Hypothalamus (tissue), 51 donors: ENCODE data around the gene CD47.
A peak's percentile ranks its signal among the peaks of the same experiment; 100 is the strongest.

Experiments used
- DNase-seq, 51 donors: peaks; one replicate each; lab custom pipeline; 2025; lab: John Stamatoyannopoulos, UW

The CD47 gene

DNA sequence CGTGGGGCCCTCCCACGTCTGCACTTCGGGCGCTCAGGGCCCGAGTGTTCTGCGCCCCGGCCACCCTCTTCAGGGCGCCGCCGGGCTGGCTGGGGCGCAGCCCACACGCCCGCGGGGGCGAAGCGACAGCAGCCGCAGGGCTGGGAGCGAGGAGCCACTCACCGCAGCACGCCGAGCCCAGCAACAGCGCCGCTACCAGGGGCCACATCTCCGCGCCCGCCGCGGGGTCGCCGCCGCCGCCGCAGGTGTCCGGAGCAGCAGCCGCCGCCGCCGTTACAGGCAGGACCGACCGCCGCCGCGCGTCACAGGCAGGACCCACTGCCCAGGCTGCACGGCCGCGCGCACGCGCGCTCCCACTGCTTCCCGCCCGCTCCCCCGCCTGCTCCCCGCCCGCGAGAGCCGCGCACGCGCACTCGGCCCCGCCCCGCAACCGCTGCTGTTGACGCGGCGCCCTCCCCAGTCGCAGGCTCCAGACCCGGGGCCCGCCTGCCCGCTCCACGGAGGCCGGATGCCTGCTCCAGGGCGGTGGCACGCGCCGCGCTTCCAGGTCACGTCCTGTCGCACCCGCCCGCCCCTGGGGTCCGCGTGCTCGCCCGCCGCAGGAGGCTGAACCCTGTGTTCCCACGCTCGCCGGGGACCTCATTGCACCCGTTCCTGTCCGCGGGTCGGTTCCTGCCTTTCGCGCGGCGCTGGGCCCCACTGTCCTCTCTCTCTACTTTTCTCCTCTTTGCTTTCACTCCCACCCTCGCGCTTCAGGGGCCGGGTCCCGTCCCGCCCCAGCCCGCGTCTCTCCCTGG is at the start of gene CD47:
Gene CD47, minus strand, starts transcription at position 331 of the 797 bp plus-strand sequence. Its CDS starts 123 bp downstream, at position 208.
- peak; percentile 60 to 98 (median 91) for DNase-seq

DNA sequence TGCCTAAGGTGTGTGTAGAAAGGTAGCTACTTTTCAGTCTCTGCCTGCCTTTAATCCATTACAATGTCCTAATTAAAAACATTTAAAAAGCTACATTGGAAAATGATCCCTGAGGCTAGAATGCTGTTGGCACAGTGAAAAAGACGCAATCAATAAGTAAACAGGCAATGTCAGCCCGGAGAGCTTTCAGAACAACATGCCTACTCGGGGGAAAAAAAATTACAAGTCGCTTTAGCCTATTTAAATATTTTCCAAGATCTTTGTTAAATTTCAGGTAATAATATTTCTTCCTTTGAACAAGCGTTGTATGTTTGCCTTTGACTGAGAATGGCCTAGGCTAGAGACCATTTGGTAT is 46.6 kb upstream of the CD47 start:
- no peak for DNase-seq

DNA sequence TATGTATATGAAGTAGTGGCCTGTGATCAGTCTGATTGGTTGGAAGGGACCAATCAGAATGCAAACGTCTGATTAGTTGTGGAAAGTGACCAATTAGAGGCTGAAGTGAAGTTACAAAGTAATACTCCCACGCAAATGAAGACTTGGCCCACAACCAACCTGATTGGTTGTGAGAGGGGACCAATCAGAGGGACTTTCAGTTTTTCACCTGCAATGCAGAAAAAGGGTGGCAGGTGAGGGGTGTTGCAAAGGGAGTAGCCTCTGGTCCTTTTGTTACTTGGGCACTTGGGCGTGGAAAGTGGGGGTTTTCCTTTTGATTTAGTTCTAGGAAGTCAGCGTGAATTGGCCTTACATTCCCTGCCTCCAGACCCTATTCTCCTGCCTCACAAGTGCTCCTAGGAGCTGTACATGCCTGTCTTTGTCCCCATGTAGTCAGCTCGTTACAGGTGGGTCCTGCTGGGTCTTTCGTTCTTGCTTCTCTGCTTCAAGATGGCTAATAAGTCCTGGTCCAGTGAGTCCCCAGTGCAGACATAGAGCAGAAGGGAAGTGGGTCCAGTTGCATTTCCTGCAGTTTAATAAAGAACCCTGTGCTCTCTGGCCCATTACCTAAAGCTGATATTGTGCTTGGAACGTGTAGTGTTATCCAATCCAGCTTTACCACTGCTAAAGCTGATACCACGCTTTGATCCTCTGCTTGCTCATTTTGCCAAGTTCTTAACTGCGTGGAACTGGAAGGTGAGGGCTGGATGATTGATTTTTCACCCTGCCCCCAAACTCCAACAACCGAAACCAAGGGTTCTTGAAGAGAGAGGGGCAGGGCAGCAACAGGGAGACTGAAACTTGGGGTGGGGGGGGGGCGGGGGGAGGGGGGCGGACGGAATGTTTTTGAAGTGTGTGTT is 46.0 kb upstream of the CD47 start:
- no peak for DNase-seq

DNA sequence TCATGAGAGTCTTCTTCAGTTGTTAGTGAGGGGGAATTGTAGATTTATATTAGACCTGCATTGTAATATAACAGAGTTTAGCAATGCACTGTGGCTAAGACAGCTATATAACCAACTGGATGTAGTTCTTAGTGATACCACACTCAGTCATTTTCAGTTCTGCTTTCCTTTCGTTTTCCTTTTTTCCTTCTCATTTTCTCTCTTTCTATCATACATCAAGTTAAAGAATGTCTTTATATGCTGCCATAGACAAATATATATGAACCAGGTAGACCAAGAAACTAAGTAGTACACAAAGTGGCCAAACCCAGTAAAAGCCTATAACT is 43.7 kb upstream of the CD47 start:
- DNase-seq: no peak

DNA sequence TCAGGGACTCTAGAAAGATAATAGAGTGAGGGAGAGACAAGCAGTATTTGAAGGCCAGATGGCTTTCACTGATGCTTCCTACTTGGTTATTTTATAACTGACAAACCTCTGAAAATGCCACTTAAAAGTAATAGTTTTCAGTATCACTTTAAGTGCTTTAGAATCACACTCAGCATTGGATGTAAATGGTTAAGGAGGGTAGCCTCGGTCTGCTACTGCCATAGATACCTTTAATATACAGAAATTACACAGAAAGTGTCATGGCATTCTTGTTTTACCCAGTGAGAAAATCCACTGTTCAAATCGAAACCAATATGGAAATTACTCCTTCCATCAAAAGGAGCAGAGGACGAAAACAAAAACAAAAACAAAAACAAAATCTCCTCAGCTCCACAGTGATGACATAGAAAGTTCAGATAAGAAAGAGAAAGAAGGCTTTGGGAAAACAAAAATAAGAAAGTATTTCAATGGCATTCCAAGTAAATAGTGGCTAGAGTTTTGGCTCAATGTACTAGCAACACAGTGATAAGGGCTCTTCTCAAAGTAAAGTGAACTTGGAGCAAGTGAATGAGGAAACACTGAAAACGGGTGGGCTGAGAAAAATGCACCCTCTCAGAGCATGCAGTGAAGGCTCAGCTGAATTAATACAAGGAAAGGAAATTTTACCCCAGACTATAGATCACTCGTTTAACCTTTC is 43.2 kb upstream of the CD47 start:
- DNase-seq: no peak

DNA sequence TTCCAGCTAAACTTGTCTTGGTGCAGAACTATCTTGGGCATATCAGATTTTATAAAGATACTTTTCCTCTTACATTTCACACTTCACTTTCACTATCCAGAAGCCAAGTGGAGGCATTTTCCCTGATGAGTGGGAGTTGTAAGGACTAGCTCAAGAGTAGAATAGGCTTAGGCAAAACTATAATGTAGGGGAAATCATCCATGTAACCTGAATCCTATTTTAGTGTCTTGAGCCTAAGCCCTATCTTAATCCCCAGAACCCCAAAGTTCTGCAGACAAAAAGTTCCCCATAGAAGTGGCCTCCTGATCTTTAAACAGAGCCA is 42.2 kb upstream of the CD47 start:
- no peak for DNase-seq

DNA sequence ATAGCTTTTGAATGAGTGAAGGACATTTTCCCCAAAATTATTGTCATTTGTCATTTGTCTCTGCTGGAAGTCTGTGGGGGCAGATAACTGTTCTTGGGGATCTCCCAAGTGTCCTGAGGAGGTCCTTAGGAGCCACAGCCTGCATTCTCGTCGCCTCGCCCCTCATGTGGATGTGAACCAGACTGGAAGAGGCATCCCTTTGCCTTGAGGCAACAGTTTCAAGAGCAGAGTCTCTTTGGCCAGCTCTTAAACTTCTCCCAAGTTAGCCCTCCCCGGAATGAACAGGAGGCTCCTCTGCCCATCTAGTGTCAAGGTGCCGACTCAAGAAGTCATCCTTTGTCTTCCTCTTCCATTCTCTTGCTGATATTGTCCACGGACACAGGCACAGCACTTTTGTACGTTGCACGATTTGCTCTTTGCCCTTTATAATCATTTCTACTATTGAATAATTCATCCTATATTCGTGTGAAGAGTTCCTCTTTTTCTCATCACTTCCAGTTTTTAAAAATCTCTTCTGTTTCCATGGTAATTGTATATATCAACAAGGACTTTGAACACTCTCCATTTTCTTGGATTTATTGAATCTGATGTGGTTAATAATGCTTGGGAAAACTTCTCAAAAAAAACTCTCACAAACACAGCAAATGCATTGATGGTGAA is 40.8 kb upstream of the CD47 start:
- no peak for DNase-seq

DNA sequence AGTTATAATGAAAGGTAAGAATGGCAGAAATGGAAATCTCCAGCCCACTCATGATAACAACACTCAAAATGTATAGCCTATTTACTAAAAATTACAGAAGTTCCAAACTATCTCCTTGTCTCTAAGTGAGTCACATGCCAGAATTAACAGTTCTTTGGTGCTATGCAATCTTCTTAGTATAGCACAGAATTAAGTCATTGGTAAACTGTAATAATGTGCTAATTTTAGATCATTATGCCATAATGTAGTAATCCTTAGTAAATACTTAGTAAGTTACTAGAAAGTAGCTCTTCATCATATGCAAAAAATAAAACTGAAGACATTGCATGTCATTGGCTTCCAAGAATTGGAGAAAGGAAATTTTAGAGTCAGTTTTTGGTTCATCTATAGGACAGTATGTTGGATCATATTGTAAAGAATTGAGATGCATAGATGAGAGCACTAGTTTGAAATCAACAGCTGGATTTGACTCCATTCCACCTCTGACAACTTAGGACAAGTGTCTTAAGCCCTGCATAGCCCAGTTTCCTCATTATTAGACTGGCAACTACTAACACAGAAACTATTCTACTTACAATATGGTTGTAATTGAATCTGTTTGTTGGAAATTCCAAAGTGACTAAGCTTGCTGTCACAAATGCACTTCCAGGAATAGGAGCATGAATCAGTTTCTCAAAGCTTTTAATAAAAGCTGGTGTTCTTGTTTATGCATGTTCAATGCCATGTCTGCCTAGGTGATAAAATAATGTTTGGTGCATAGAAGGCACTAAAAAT is 40.1 kb upstream of the CD47 start:
- DNase-seq: no peak

DNA sequence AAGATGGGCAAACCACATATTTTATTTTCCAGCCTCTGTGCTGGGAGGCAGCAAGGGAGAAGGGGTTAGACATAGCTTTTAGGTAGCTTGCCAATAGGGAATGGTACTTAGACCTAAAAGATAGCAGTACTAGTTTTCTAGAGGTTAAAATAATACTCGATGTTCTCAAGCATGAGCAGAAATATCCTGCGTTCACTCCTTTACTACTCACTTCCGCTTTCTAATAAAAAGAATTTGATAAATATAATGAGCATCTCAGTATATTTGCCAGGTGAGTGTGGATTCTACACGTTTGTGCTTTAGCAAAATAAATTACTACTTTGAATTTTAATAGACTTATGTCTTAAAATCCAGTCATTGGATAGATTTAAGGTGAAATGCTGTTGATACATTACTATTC is 39.4 kb upstream of the CD47 start:
- DNase-seq: no peak

DNA sequence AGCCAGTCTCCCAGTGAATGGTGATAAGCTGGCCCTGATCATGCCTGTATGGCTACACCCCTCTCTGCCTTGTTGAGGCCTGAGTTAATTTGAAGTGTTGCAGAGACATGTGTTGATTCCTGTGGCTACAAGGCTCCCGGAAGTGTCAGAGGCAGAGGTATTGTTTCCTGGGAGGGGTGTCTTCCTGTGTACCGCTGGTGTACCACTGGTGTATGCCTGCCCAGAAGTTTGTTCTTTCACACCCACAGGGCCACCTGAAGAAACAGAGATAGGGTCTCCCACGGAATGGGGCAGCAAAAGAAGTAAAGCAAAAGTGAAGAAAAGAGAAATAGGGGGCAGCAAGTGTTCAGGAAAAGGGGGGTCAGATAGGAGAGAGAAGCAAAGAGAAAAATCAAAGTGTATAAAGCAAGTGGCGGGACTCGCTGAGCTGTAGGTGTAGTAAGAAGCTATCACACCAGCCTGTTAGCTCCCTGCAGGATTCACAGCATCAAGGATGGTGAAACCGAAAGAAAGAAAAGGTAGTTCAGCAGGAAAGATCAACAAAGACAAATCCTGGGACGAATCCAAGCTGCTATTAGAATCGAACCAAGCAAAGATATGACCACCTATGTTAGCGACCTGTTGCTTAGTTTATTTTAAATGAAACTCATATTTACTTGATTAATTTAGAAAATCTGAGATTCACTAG is 36.6 kb upstream of the CD47 start:
- no peak for DNase-seq

DNA sequence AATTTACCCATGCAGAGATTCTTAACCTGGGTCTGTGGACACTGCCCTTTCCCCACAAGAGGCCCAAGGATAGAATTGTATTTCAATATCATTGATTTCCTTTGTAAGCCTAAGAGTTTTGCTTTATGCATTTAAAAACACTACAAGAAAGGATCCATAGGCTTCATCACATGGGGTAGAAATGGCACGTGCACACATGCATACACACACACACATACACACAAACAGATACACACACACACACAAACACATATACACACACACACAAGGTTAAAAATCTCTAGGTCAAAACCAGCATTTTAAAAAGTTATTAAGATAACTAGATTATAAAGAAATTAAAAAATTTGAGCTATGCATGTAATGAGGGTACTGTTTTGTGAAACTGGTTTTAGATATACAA is 35.5 kb upstream of the CD47 start:
- no peak for DNase-seq

DNA sequence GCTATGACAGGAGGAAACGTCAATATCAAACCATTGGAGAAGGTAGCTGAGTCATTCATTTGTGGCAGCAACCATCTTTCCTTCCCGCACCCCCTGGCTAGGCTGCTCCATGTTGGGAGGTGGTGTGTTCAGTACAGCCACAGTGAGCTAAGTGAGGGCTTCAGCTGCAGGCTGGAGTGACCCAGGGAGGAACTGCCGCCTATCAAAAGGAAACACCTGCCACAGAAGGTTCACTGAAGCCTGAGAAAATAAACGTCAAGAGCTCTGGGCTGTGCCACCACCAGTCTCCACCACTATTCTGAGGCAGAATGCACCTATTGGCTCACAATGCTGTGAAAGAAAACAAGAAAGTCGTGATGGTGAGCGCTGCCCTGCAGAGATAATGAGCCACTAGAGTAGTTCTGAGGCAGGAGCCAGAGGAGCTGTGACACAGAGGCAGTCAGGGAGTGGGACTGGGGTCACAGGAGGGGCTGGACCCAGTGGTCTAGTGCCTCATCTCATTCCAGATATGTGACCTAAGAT is 34.8 kb upstream of the CD47 start:
- DNase-seq: no peak

DNA sequence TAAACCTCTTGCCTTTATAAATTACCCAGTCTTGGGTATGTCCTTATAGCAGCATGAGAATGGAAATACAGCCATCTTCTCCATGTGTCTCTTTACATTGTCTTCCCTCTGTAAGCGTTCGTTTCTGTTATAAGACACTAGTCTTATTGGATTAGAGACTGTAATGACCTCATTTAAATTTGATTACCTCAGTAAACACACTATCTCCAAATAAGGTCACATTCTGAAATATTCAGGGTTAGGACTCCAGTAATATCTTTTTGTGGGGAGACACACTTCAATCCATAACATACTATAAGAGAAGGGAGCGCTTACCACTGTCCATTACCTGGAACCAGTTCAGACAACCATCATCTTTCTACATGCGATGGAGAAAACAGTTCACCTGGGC is 34.3 kb upstream of the CD47 start:
- DNase-seq: no peak

DNA sequence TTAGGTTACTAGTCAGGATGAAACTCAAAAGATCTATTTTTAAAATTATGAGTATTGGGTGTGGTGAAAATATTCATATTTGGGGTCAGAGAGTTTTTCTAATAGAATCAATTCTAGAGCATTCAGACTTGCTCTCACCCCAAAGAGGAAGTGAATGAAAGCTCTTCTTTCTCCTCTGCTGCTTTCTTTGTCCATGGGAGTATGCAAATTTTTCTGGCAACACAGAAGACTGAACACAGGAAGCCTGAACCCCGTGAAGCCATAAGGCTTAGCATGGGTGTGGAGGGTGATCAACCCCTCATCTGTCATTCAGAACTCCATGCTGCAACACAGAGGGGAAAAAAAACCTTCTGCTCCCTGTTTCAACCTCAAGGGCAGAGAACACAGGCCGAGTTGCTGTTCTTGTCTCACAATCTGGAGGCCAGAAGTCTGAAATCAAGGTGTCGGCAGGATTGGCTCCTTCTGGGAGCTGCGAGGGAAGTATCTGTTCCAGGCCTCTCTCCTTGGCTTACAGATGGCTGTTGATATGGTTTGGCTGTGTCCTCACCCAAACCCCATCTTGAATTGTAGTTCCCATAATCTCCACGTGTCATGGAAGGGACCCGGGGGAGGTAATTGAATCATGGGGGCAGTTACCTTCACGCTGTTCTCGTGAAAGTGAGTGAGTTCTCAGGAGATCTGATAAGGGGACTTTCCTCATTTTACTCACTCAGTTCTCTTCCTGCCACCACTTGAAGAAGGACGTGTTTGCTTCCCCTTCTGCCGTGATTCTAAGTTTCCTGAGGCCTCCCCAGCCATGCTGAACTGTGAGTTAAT is 33.7 kb upstream of the CD47 start:
- peak in 4 of 51 donors; percentile 12 to 33 (median 24) for DNase-seq

DNA sequence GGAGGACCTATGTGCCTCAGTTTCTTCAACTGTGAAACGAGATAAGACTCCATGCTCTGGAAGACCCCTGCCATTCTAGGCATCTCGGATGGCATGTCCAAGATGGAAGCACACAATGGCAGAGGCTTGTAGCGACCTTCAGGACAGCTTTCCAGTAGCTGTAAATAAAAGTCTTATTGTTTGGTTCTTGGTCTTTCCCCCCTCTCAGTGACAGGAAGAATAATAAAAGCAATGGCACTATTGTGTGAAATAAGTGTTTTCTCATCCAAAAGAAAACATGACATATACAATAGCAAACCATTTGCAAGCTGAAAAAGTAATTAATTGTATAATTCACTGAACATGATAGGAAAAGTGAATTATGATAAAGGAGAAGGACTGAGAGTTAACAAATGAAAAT is 32.5 kb upstream of the CD47 start:
- no peak for DNase-seq

DNA sequence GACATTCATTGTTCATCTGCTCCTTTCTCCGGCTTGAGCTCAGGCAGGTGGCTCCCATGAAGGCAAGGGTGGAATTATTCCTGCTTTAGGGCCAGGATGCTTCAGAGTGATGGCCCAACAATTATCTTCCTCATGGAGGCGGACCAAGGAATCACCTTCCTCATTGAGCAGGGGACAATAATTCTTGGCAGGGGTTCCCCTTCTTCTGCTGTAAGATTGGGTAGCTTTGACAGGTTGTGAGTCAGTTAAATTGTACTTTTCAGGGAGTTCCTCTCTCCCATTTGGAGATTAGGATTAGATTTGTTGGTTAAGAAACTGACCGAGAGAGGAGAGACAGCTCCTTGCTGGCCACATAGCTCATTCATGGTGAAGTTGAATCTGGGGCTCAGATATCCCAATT is 31.4 kb upstream of the CD47 start:
- DNase-seq: no peak

DNA sequence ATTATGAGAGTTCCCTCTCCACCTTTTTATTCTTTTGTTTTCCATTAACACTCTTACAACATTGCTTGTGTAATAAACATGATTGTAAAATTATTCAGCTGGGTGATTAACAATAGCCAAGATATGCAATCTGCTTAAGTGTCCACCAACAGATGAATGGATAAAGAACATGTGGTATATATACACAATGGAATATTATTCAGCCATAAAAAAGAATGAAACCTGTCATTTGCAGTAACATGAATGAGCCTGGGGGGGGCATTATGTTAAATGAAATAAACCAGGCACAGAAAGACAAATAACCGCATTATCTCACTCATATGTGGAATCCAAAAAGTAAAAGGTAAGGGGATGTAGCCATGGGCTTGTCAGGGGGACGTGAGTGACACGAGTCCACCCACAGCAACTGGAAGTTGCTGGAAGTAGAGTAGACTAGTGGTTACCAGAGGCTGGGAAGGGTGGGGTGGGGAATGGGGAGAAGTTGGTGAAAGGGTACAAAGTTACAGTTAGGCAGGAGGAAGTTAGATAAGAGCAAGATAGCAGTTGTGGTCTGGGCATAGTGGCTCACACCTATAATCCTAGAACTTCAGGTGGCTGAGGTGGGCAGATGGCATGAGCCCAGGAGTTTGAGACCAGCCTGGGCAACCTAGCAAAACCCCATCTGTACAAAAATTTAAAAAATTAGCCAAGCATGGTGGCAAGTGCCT is 28.7 kb upstream of the CD47 start:
- DNase-seq: no peak
